Measurements from ENCODE around the gene TASOR2.

TASOR2 gene

GRCh38 chr10:5684971-5685763 is 529 bp downstream of the TASOR2 start:
- peak; percentile 15 for DNase-seq

GRCh38 chr10:5685764-5686240 is 1.2 kb downstream of the TASOR2 start:
- no peak for DNase-seq

DNA sequence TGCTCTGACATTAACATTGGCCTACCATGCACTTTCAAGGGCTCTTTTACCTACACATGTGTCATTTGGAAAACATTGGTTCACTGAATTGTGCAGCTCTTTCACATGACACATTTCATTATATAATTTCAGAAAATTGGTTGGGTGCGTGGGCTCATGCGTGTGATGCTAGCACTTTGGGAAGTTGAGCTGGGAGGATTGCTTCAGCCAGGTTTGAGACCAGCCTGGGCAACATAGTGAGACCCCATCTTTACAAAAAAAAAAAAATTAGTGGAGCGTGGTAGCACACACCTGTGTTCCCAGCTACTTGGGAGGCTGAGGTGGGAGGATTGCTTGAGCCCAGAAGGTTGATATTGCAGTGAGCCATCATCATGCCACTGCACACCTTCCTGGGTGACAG is 3.9 kb downstream of the TASOR2 start:
- DNase-seq: no peak

- DNase-seq: no peak
Observed at GRCh38 chr10:5691786-5692185, 7.1 kb downstream of the TASOR2 start.

DNA sequence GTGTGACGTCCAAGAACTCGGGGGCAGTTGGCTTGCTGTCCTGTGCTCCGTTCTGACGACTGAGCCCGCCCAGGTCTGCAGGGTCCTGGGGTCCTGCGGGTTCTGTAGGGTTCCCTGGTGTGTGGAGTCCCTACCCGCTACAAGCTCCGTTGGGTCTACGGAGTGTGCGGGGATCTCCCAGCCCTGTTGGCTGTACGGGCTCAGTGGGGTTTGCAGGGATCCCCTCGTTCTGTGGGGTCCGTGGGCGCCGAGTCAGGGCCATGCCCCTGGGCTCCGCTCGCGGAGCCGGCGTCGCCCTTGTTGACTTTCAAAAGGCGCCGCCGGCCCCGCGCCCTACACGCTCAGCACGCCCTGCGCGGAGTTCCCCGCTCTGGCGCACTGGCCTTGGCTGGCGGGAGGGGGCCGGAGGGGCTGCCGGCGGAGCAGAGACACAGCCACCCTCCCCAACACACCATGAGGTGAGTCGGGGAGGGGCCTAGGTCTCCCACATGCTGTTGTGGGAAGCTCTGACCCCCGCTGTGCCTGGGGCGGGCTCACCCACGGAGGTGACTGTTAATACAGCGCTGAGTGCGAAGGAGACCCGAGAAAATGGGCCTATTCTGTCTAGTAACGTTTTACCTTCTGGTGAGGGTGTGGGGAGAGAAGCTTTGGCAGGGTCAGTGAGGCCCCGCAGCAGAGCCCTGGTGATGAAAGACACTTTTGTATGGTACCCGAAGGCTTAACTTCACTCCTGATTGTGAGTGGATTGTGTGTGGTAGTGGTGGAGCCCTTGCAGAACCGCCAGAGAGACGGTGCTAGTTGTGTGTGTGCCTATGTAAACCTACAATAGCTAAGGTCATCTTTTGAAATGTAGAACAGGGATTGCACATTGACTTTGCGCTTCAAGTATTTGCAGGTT is 8.1 kb downstream of the TASOR2 start:
- no peak for DNase-seq

GRCh38 chr10:5694573-5694972 is 9.9 kb downstream of the TASOR2 start:
- no peak for DNase-seq

GRCh38 chr10:5697342-5697741 is 12.7 kb downstream of the TASOR2 start:
- DNase-seq: no peak

DNA sequence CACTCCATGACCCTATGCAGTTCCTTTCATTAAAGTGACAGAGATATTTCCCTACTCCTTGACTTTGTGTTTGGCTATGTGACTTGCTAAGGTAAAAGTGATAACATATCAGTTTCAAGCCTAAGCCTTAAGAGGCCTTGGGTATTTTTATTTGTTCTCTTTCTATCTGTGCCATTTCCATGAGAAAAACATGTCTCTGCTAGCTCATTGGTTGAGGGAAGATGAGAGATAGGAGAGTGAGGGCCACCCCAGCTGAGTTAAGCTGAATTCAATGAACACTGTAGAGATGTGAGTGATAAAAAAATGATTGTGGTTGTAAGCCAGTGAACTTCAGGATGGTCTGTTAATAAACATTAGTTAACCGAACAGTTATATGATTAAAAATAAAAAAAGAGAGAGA is 13.4 kb downstream of the TASOR2 start:
- no peak for DNase-seq

DNA sequence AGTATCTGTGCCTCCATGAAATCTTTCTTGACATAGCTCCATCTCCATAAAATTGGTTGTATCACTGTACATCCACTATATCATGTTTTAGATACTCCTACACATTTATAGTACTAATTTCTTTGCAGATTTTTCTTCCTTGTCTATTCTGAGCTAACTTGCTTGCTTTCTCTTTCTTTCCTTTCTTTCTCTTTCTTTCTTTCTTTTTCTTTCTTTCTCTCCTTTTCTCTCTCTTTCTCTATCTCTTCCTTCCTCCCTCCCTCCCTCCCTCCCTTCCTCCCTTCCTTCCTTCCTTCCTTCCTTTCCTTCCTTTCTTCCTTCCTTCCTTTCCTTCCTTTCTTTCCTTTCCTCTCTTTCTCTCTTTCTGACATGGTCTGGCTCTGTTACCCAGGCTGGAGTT is 23.7 kb downstream of the TASOR2 start:
- no peak for DNase-seq

- DNase-seq: no peak
Observed at GRCh38 chr10:5709865-5710264, 25.2 kb downstream of the TASOR2 start.

DNA sequence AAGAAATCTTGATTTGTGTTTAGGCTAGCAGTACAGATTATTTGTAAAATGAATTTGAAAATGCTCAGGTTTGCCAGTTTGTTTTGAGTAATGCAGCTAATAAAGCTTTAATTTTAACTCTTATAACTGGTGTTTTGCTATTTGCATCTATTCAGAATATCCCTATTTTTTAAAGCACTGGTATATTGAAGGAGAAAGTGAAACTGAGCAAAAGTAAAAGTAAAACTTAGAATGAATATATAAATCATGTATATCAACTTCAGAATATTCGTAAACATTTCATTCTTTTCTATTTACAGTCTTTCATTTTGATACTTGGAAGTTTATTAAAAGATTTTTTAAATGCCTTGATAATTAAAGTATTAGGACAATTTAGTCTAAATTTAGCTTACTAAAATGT is 26.2 kb downstream of the TASOR2 start:
- no peak for DNase-seq

DNA sequence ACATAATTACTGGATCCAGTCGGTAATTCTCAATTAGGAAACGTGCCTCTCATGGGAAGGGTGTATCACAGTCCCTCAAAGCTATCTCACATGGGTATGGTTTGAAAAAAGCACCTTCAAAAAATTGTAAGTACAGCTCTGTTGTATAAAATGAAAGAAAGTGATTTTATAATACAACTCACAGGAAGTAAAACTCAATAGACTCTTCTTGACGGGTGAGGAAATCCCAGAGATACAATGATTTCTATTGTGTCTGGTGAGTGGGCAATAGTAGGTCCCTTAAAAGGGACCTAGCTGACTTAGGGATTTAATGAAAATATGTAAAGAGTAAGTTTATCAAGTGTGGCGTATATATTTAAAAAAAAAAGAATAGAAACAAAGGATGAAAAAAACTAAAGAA is 27.0 kb downstream of the TASOR2 start:
- DNase-seq: no peak

DNA sequence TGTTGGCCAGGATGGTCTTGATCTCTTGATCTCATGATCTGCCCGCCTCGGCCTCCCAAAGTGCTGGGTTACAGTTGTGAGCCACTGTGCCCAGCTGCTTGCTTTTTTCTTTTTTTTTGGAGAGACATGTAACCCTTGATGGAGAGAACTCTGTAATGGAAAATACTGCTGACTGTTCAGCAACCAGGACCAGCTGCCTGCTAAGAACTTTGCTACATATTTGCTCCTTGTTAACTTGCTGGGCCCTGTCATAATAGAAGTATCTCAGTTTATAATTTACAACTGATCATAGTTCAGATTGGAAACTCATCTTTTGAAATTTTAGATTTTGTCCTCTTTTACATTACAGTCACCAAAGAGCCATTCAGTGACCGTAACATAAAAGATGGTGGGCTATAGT is 34.9 kb downstream of the TASOR2 start:
- DNase-seq: no peak

GRCh38 chr10:5720182-5720581 is 35.5 kb downstream of the TASOR2 start:
- no peak for DNase-seq

GRCh38 chr10:5723692-5724091 is 39.1 kb downstream of the TASOR2 start:
- no peak for DNase-seq

DNA sequence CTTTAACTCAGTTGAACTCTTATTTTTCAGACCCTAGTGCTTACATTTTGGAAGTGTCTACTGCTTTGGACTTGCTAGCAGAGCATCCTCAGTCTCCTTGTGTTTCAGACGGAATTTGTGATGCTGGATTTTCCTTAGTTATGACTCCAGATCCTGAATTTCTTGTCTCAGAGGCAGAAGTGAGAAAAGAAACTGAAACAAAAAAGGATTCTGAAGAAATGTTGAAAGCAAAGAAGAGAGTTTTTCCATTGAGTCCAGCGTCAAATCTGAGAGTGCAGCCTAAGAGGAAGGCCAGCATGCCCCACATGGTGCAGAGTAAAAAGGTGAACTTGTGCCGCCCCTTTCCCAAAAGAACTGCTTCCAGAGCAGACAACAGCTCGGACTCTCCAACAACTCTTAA is 46.1 kb downstream of the TASOR2 start:
- no peak for DNase-seq

GRCh38 chr10:5731559-5731958 is 46.9 kb downstream of the TASOR2 start:
- no peak for DNase-seq

GRCh38 chr10:5732141-5732540 is 47.5 kb downstream of the TASOR2 start:
- no peak for DNase-seq
